HepG2 (cell line): Measurements from ENCODE around the gene VAC14. TPM values are rescaled to one million over a fixed set of nuclear protein-coding genes. Genes with fewer than 3 reads are reported as not detected.

Experiments used
- CBFB ChIP-seq: sonication (generic); formaldehyde crosslinking; IDR thresholded peaks from 2 replicates; pipeline ENCODE4 v1.4.0; 2020; ENCODE audit warnings: missing genetic modification reagents
- CCAR2 ChIP-seq: fragments of 200-400 bp; formaldehyde crosslinking; optimal IDR thresholded peaks from 2 replicates; pipeline ENCODE3; 2018; ENCODE audit warnings: low read depth, mild to moderate bottlenecking, low read length, moderate library complexity
- HDAC2 ChIP-seq: sonication (generic); formaldehyde crosslinking; IDR thresholded peaks from 2 replicates; pipeline ENCODE4 v1.4.0; 2020; ENCODE audit warnings: missing genetic modification reagents
- HMGA1 ChIP-seq: sonication (generic); formaldehyde crosslinking; conservative IDR thresholded peaks from 2 replicates; pipeline ENCODE4 v1.4.0; 2020; ENCODE audit warnings: missing genetic modification reagents
- KLF9 ChIP-seq: IDR thresholded peaks from 2 replicates; pipeline ENCODE4 v1.6.1; 2016; ENCODE audit warnings: low read depth
- MEF2D ChIP-seq: sonication (generic); formaldehyde crosslinking; IDR thresholded peaks from 2 replicates; pipeline ENCODE4 v1.5.1; 2020; ENCODE audit warnings: mild to moderate bottlenecking, missing genetic modification reagents
- MTF1 ChIP-seq: sonication (generic); formaldehyde crosslinking; IDR thresholded peaks from 2 replicates; pipeline ENCODE4 v1.5.0; 2020; ENCODE audit warnings: missing genetic modification reagents
- MXD4 ChIP-seq: IDR thresholded peaks from 2 replicates; pipeline ENCODE4 v1.6.1; 2016; ENCODE audit warnings: mild to moderate bottlenecking, missing biosample characterization, missing genetic modification reagents
- SKIL ChIP-seq: sonication (generic); formaldehyde crosslinking; IDR thresholded peaks from 2 replicates; pipeline ENCODE4 v1.8.0; 2022; ENCODE audit warnings: missing genetic modification reagents, mild to moderate bottlenecking, moderate library complexity, borderline replicate concordance
- SOX13 ChIP-seq, 3 experiments: fragments of 450-650 bp in 1 of 3; sonication (generic) in 1 of 3; formaldehyde crosslinking in 1 of 3; IDR thresholded peaks in 2 of 3; conservative IDR thresholded peaks in 1 of 3; 2 replicates each; pipeline versions ENCODE4 v1.5.0 to v1.6.1; 2016 to 2020; ENCODE audit warnings: antibody characterized with exemption in 1 of 3, mild to moderate bottlenecking in 1 of 3, missing compliant biosample characterization in 1 of 3, missing genetic modification reagents in 1 of 3, moderate library complexity in 1 of 3
- ZBTB1 ChIP-seq: sonication (generic); formaldehyde crosslinking; IDR thresholded peaks from 2 replicates; pipeline ENCODE4 v1.4.0; 2020; ENCODE audit warnings: missing genetic modification reagents, borderline replicate concordance
- ZNF326 ChIP-seq: sonication (generic); formaldehyde crosslinking; IDR thresholded peaks from 2 replicates; pipeline ENCODE4 v1.4.0; 2020; ENCODE audit warnings: missing genetic modification reagents, borderline replicate concordance
- ZNF350 ChIP-seq: sonication (generic); formaldehyde crosslinking; IDR thresholded peaks from 2 replicates; pipeline ENCODE4 v1.4.0; 2020; ENCODE audit warnings: mild to moderate bottlenecking, low read depth, missing genetic modification reagents, borderline replicate concordance
- ZNF362 ChIP-seq: sonication (generic); formaldehyde crosslinking; IDR thresholded peaks from 2 replicates; pipeline ENCODE4 v1.4.0; 2020; ENCODE audit warnings: missing genetic modification reagents, mild to moderate bottlenecking, borderline replicate concordance
- ZNF430 ChIP-seq: sonication (generic); formaldehyde crosslinking; IDR thresholded peaks from 2 replicates; pipeline ENCODE4 v1.9.0; 2021; ENCODE audit warnings: mild to moderate bottlenecking, missing genetic modification reagents
- ZNF670 ChIP-seq: sonication (generic); formaldehyde crosslinking; IDR thresholded peaks from 2 replicates; pipeline ENCODE4 v1.8.0; 2022; ENCODE audit warnings: mild to moderate bottlenecking, missing genetic modification reagents, borderline replicate concordance
- ZNF782 ChIP-seq: sonication (generic); formaldehyde crosslinking; IDR thresholded peaks from 2 replicates; pipeline ENCODE4 v1.4.0; 2020; ENCODE audit warnings: missing genetic modification reagents, mild to moderate bottlenecking, borderline replicate concordance
- polyA plus RNA-seq, 8 experiments: library from polyadenylated mRNA; depleted of rRNA in 3 of 8; stranded (reverse) in 7 of 8; unstranded in 1 of 8; fragments of >200 nt; fragmentation: Illumina TruSeq in 4 of 8; extraction: Trizol in 4 of 8; gene quantifications; 2 replicates each; pipeline versions ENCODE4 v1.2.1 to v1.2.3, GENCODE V29; 2011 to 2016; ENCODE audit warnings: low read depth in 4 of 8, missing spikeins in 1 of 8, mixed read lengths in 1 of 8; ENCODE audit not compliant: insufficient read depth in 1 of 8
- total RNA-seq, 5 experiments: library from RNA; depleted of rRNA; stranded (reverse); fragments of >200 nt; fragmentation: Illumina TruSeq; extraction: Trizol; gene quantifications; 2 replicates each; pipeline ENCODE4 v1.2.3, GENCODE V29; 2016; ENCODE audit warnings: low read depth in 1 of 5
- TF ChIP-seq, protein P1 (sequence below): IDR thresholded peaks from 2 replicates; pipeline ENCODE4 v1.6.1; 2016; ENCODE audit warnings: mild to moderate bottlenecking
- TF ChIP-seq, protein P2 (sequence below): sonication (generic); formaldehyde crosslinking; conservative IDR thresholded peaks from 2 replicates; pipeline ENCODE4 v1.8.1; 2023; ENCODE audit warnings: missing genetic modification reagents
- TF ChIP-seq, protein P3 (sequence below): sonication (generic); formaldehyde crosslinking; IDR thresholded peaks from 2 replicates; pipeline ENCODE4 v1.8.1; 2023; ENCODE audit warnings: mild to moderate bottlenecking, moderate library complexity, missing genetic modification reagents

VAC14 gene
- total and polyA plus RNA-seq, 2 of the 13 experiments (the other 11 are each of a cell fraction or from before 2014, with no cell fraction given) = 23.5 to 24.6 TPM

DNA sequence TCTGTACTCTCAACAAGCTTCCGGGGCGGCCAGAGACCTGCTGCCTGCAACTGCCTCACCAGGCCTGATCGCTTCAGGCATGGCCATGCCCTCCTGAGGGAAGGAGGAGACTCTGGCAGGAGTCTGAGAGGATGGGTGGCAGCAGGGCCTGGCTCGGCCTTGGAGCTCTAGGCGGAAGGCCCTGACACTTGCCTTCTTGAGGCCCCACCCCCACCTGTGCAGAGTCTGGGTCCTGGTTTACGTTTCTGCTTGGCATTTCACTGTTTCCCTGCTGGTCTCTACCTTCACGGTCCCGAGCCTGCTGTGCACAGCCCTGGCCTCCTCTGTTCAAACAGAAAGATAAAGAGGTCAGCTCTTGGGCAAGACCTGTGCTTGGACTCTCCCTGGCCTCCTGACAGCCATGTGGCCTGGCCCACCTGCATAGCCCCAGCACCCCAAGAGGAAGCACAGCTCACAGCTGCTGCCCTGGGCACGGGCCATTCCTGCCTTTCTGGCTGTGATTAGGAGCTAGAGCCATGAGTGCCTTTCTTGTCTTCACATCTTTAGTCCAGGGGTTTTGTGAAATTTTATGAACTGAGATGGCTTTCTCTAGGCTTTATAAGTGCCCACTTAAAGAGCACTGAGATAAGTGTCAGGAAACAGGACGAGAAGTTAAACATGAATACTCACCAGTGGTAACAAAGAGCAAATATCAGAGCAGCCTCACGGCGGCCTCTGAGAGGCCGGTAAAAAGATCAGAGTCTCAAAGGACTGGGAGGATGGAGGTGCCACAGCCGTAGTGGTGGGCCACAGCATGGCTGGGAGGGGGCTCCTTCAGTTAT lies 89.5 kb downstream of the VAC14 start (continued):
- TF ChIP-seq KLF9 (0 out of 2 replicates have a peak, but pooled peaks have one; percentile 50), ZNF670 (CRISPR knock-in tag) (peak; percentile 23; the same call in 1 of the 2 replicates), ZNF362 (CRISPR knock-in tag) (0 out of 2 replicates have a peak, but pooled peaks have one; percentile 37), MTF1 (0 out of 2 replicates have a peak, but pooled peaks have one; percentile 55), ZBTB1 (no peak), CBFB (no peak), ZNF430 (CRISPR knock-in tag) (no peak), ZNF350 (peak; percentile 86; the same call in 1 of the 2 replicates), MEF2D (CRISPR knock-in tag) (no peak), MXD4 (peak; percentile 86; the same call in 1 of the 2 replicates), SOX13 (IDR thresholded peaks at IDR 0.05) (0 out of 2 replicates have a peak, but pooled peaks have one; percentile 31), SOX13 (CRISPR knock-in tag; conservative IDR thresholded peaks at IDR 0.05 in 1 of 2, IDR thresholded peaks at IDR 0.05 in 1 of 2) (peak in 1 of 2 experiments; percentile 66; a peak in 2 of 4 replicates), HDAC2 (CRISPR knock-in tag) (peak; percentile 88), ZNF782 (CRISPR knock-in tag) (peak; percentile 83; the same call in 1 of the 2 replicates), CCAR2 (peak; percentile 57), HMGA1 (CRISPR knock-in tag) (no peak), ZNF326 (CRISPR knock-in tag) (no peak), SKIL (CRISPR knock-in tag) (no peak; the same call in 1 of the 2 replicates)
- TF ChIP-seq, protein P1, sequence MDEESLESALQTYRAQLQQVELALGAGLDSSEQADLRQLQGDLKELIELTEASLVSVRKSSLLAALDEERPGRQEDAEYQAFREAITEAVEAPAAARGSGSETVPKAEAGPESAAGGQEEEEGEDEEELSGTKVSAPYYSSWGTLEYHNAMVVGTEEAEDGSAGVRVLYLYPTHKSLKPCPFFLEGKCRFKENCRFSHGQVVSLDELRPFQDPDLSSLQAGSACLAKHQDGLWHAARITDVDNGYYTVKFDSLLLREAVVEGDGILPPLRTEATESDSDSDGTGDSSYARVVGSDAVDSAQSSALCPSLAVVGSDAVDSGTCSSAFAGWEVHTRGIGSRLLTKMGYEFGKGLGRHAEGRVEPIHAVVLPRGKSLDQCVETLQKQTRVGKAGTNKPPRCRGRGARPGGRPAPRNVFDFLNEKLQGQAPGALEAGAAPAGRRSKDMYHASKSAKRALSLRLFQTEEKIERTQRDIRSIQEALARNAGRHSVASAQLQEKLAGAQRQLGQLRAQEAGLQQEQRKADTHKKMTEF (CRISPR knock-in tag) = peak; percentile 90
- TF ChIP-seq, protein P2, sequence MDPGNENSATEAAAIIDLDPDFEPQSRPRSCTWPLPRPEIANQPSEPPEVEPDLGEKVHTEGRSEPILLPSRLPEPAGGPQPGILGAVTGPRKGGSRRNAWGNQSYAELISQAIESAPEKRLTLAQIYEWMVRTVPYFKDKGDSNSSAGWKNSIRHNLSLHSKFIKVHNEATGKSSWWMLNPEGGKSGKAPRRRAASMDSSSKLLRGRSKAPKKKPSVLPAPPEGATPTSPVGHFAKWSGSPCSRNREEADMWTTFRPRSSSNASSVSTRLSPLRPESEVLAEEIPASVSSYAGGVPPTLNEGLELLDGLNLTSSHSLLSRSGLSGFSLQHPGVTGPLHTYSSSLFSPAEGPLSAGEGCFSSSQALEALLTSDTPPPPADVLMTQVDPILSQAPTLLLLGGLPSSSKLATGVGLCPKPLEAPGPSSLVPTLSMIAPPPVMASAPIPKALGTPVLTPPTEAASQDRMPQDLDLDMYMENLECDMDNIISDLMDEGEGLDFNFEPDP (CRISPR knock-in tag) = peak; percentile 83; the same call in 1 of the 2 replicates
- TF ChIP-seq, protein P3, sequence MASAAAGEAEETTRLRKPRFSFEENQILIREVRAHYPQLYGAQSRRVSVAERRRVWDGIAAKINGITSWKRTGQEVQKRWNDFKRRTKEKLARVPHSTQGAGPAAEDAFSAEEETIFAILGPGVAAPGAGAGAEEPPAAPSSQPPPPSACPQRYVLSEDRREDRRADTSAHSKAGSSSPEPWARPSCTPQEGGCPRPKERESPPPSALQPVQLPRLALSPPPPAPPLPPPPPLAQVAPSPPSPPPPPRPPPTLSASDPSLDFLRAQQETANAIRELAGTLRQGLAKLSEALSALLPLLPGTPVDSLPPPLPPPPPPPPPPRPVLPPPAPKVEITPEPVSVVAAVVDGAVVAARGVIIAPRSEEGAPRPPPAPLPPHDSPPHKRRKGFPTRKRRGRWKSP (CRISPR knock-in tag) = peak; percentile 88; the same call in 1 of the 2 replicates
